ENCODE results near the gene KRT27.

Gene KRT27, protein sequence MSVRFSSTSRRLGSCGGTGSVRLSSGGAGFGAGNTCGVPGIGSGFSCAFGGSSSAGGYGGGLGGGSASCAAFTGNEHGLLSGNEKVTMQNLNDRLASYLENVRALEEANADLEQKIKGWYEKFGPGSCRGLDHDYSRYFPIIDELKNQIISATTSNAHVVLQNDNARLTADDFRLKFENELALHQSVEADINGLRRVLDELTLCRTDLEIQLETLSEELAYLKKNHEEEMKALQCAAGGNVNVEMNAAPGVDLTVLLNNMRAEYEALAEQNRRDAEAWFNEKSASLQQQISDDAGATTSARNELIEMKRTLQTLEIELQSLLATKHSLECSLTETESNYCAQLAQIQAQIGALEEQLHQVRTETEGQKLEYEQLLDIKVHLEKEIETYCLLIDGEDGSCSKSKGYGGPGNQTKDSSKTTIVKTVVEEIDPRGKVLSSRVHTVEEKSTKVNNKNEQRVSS

DNA sequence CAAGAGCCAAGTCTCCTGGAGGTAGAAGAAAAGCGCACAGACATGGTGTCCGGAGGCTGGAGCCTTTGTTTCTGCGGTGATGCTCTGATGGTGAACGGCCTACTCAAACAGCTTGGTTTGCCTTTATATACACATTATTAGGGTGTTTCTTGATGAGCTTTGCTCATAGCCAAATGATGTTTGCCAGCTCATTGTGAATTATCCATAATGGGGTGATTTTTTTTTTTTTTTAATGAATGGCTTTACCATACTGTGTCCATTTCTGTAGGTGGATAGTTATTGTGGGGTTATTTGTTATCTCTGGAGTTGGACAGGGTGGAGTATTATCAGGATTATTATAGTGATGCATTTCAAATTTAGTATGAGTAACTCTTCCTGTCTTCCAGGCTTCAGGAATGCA is at the start of gene KRT27:
TSS of gene KRT27 (minus strand) at position 101 of the 400 bp plus-strand sequence. CDS start at position 44, 57 bp downstream.
- Mint-ChIP-seq H3K27me3 (ENCODE audit: low read depth) (peaks cover 9% of the 10 kb centered on the region), H3K36me3 (ENCODE audit: low read depth) (no peaks in the 10 kb centered on the region)

DNA sequence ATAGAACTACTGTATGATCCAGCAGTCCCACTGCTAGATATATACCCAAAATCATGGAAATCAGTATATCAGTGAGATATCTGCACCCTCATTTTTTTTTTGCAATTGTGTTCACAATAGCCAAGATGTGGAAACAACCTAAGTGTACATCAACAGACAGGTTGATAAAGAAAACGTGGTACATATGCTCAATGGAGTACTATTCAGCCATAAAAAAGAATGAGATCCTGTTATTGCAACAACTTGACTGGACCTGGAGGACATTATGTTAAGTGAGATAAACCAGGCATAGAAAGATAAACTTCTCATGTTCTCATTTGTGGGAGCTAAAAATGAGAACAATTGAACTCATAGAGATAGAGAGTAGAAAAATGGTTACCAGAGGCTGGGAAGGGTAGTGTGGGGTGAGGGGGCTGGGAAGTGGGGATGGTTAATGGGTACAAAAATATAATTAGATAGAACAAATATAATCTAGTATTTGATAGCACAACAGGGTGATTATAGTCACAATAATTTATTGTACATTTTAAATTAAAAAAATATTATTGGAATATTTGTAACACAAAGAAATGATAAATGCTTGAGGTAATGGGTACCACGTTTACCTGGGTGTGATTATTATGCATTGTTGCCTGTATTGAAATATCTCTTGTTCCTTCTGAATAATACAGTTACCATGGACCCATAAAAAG is 47.9 kb upstream of the KRT27 start:
- no peak overlapping the region for H3K27ac Mint-ChIP-seq
- peaks cover 8% of the 10 kb centered on the region for H3K36me3 Mint-ChIP-seq (ENCODE audit: low read depth)
- no peaks in the 10 kb centered on the region for H3K9me3 Mint-ChIP-seq
- no peaks in the 10 kb centered on the region for H3K4me1 Mint-ChIP-seq
- TF ChIP-seq, protein P1, sequence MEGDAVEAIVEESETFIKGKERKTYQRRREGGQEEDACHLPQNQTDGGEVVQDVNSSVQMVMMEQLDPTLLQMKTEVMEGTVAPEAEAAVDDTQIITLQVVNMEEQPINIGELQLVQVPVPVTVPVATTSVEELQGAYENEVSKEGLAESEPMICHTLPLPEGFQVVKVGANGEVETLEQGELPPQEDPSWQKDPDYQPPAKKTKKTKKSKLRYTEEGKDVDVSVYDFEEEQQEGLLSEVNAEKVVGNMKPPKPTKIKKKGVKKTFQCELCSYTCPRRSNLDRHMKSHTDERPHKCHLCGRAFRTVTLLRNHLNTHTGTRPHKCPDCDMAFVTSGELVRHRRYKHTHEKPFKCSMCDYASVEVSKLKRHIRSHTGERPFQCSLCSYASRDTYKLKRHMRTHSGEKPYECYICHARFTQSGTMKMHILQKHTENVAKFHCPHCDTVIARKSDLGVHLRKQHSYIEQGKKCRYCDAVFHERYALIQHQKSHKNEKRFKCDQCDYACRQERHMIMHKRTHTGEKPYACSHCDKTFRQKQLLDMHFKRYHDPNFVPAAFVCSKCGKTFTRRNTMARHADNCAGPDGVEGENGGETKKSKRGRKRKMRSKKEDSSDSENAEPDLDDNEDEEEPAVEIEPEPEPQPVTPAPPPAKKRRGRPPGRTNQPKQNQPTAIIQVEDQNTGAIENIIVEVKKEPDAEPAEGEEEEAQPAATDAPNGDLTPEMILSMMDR (IDR thresholded peaks at IDR 0.05; ENCODE audit: unreplicated experiment in 3 of 3): no peak
- no peaks in the 10 kb centered on the region for H3K27me3 Mint-ChIP-seq (ENCODE audit: low read depth)
- H3K4me3 Mint-ChIP-seq: no peak overlapping the region

More for the DNA sequence above, at the start of gene KRT27:
- H3K4me1 Mint-ChIP-seq: no peaks in the 10 kb centered on the region
- TF ChIP-seq, protein P1 (IDR thresholded peaks at IDR 0.05; ENCODE audit: unreplicated experiment in 3 of 3): no peak
- no peak within 1 kb of the TSS for H3K27ac Mint-ChIP-seq
- H3K9me3 Mint-ChIP-seq: no peaks in the 10 kb centered on the region
- H3K4me3 Mint-ChIP-seq: no peak within 1 kb of the TSS

DNA sequence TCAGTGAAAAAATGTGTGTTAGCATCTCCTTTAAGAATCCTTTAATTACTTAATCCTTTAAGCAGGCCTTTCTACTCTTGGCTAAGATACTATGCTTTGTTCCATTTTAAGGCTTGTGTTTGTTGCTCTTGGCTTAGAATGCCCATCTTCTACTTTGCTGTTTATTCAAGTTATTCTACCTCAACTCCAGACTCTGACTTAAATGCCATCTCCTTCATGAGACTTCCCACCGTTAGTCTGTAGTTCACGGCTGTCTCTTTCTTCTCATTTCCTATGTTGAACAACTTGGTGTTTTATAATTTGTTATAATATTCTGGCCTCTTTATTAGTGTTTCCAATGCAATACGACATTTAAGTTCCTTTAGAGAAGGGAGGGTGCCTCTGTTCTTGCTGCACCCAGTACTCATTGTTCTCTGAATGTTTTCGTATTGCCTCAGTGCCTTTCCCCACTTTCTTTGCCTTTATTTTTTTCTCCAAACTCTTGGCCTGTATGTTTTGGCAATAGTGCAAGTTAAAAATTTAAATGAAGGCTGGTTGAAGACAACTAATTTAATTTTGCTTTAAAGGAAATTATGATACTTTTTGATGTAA is 46.2 kb upstream of the KRT27 start:
- TF ChIP-seq, protein P1 (IDR thresholded peaks at IDR 0.05; ENCODE audit: unreplicated experiment in 3 of 3): no peak
- Mint-ChIP-seq H3K9me3 (no peaks in the 10 kb centered on the region), H3K36me3 (ENCODE audit: low read depth) (peaks cover 3% of the 10 kb centered on the region), H3K4me1 (no peaks in the 10 kb centered on the region), H3K27ac (peak overlapping the region in 1 of 3 experiments; percentile 22), H3K27me3 (ENCODE audit: low read depth) (no peaks in the 10 kb centered on the region), H3K4me3 (no peak overlapping the region)

DNA sequence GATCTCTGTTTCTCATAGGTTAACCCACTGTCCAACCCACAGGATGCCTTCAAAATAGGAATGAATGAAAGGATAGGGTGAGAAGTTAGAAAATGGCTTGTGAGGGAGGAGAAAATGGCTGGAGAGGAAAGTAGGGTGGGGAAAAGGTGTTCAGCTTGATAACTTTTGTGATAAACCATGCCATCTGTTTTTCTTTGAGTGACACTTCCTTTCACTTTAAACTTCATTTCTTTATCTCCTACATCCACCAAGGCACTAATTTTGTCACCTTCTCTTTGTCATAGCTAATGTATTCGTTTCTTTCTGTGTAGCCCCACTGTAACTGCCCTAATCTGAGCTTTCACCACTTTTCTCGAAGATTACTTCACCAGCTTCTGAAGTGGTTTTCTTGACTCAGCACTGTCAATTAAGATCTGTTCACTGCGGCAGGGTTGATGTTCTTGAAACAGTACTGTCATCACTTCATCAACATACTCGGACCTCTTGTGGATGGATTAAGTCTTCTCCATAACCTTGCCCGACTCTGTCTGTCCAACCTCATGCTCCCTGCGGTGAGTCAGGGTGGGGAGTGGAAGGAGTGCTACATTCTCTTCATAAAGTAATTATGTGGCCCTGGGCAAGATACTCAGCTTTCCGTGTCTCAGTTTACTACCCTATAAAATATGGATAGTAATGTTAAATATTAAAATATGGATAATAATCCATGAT is 45.5 kb upstream of the KRT27 start:
- no peaks in the 10 kb centered on the region for H3K36me3 Mint-ChIP-seq (ENCODE audit: low read depth)
- TF ChIP-seq, protein P1 (IDR thresholded peaks at IDR 0.05; ENCODE audit: unreplicated experiment in 3 of 3): no peak
- H3K9me3 Mint-ChIP-seq: no peaks in the 10 kb centered on the region
- no peak overlapping the region for H3K4me3 Mint-ChIP-seq
- peak overlapping the region in 1 of 3 experiments; percentile 22 for H3K27ac Mint-ChIP-seq
- no peaks in the 10 kb centered on the region for H3K4me1 Mint-ChIP-seq
- no peaks in the 10 kb centered on the region for H3K27me3 Mint-ChIP-seq (ENCODE audit: low read depth)

DNA sequence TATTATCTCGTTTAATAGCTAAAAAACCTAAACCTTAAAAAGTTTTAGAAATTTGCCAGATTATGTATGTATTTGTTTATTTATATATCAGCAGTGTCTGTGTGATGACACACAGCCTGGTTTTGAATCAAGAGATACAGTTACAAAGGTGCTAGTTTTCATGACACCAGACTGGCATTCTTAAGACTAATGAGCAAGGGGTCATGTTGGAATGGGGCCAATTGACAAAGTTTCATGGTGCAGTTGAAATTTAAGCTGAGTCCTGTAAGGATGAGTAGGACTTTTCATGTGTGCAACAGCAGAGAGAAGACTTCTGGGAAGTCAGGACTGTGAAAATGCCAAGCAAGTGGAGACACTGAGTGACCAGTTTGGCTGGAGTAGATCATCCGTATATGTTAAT is 43.2 kb upstream of the KRT27 start:
- TF ChIP-seq, protein P1 (IDR thresholded peaks at IDR 0.05; ENCODE audit: unreplicated experiment in 3 of 3): no peak
- H3K36me3 Mint-ChIP-seq (ENCODE audit: low read depth): peaks cover 7% of the 10 kb centered on the region
- no peak overlapping the region for H3K27ac Mint-ChIP-seq

More for the DNA sequence above, 43.2 kb upstream of the KRT27 start:
- Mint-ChIP-seq H3K4me3 (no peak overlapping the region), H3K9me3 (no peaks in the 10 kb centered on the region), H3K27me3 (ENCODE audit: low read depth) (no peaks in the 10 kb centered on the region), H3K4me1 (peaks cover under 1% of the 10 kb centered on the region)

Measured in nephron (organoid).